ENCODE measurements around the gene NDST1. TPM values are rescaled to one million over a fixed set of nuclear protein-coding genes. Genes with fewer than 3 reads are reported as not detected.

The NDST1 gene
- total RNA-seq, 2 experiments from 2014 or later = 7.1 to 7.3 TPM

GRCh38 chr5:150535611-150536010 is 27.7 kb downstream of the NDST1 start:
- no peaks in the 10 kb centered on the region for H3K27me3 Mint-ChIP-seq
- no peak for DNase-seq
- no peak overlapping the region for H3K27ac Mint-ChIP-seq
- H3K4me3 Mint-ChIP-seq = no peak overlapping the region
- no peaks in the 10 kb centered on the region for H3K4me1 Mint-ChIP-seq
- peaks cover 4% of the 10 kb centered on the region for H3K36me3 Mint-ChIP-seq
- H3K9me3 Mint-ChIP-seq = peaks cover 2% of the 10 kb centered on the region

- no peak for DNase-seq
- H3K4me3 Mint-ChIP-seq = no peak overlapping the region
- no peak overlapping the region for H3K27ac Mint-ChIP-seq
- peaks cover 2% of the 10 kb centered on the region for H3K9me3 Mint-ChIP-seq
- H3K4me1 Mint-ChIP-seq = no peaks in the 10 kb centered on the region
- no peaks in the 10 kb centered on the region for H3K27me3 Mint-ChIP-seq
- peaks cover 4% of the 10 kb centered on the region for H3K36me3 Mint-ChIP-seq
Observed at GRCh38 chr5:150538007-150538917, 30.3 kb downstream of the NDST1 start.

- no peak overlapping the region for H3K4me3 Mint-ChIP-seq
- H3K27ac Mint-ChIP-seq = no peak overlapping the region
- DNase-seq = no peak
- no peaks in the 10 kb centered on the region for H3K4me1 Mint-ChIP-seq
- H3K27me3 Mint-ChIP-seq = no peaks in the 10 kb centered on the region
- peaks cover 2% of the 10 kb centered on the region for H3K9me3 Mint-ChIP-seq
- H3K36me3 Mint-ChIP-seq = peaks cover 4% of the 10 kb centered on the region
Observed at GRCh38 chr5:150539206-150539605, 31.3 kb downstream of the NDST1 start.

- Mint-ChIP-seq H3K4me3 (no peak overlapping the region), H3K27me3 (no peaks in the 10 kb centered on the region), H3K36me3 (peaks cover 4% of the 10 kb centered on the region), H3K4me1 (no peaks in the 10 kb centered on the region), H3K9me3 (peaks cover 2% of the 10 kb centered on the region), H3K27ac (no peak overlapping the region)
- no peak for DNase-seq
Observed at GRCh38 chr5:150540042-150540441, 32.1 kb downstream of the NDST1 start.

GRCh38 chr5:150540615-150541396 is 32.9 kb downstream of the NDST1 start:
- Mint-ChIP-seq H3K27ac (no peak overlapping the region), H3K9me3 (peaks cover 2% of the 10 kb centered on the region), H3K4me3 (no peak overlapping the region), H3K27me3 (no peaks in the 10 kb centered on the region), H3K36me3 (peaks cover 6% of the 10 kb centered on the region), H3K4me1 (no peaks in the 10 kb centered on the region)
- DNase-seq = no peak

- Mint-ChIP-seq H3K4me1 (no peaks in the 10 kb centered on the region), H3K27ac (no peak overlapping the region), H3K27me3 (no peaks in the 10 kb centered on the region), H3K36me3 (peaks cover 6% of the 10 kb centered on the region), H3K4me3 (no peak overlapping the region), H3K9me3 (peaks cover 2% of the 10 kb centered on the region)
- DNase-seq = no peak
Observed at GRCh38 chr5:150541397-150541675, 33.4 kb downstream of the NDST1 start.

- no peak for DNase-seq
- Mint-ChIP-seq H3K4me1 (no peaks in the 10 kb centered on the region), H3K27me3 (no peaks in the 10 kb centered on the region), H3K9me3 (peaks cover 2% of the 10 kb centered on the region), H3K4me3 (no peak overlapping the region), H3K27ac (no peak overlapping the region), H3K36me3 (peaks cover 6% of the 10 kb centered on the region)
Observed at GRCh38 chr5:150541895-150542294, 34.0 kb downstream of the NDST1 start.

- Mint-ChIP-seq H3K36me3 (peaks cover 2% of the 10 kb centered on the region), H3K4me3 (no peak overlapping the region), H3K9me3 (no peaks in the 10 kb centered on the region), H3K27me3 (no peaks in the 10 kb centered on the region), H3K27ac (no peak overlapping the region), H3K4me1 (no peaks in the 10 kb centered on the region)
- no peak for DNase-seq
Observed at GRCh38 chr5:150542933-150543445, 35.1 kb downstream of the NDST1 start.

GRCh38 chr5:150544611-150545219 is 36.8 kb downstream of the NDST1 start:
- no peak overlapping the region for H3K27ac Mint-ChIP-seq
- no peaks in the 10 kb centered on the region for H3K4me1 Mint-ChIP-seq
- peaks cover 2% of the 10 kb centered on the region for H3K36me3 Mint-ChIP-seq
- no peaks in the 10 kb centered on the region for H3K9me3 Mint-ChIP-seq
- H3K4me3 Mint-ChIP-seq = no peak overlapping the region
- DNase-seq = peak; percentile 74
- no peaks in the 10 kb centered on the region for H3K27me3 Mint-ChIP-seq

- H3K36me3 Mint-ChIP-seq = peaks cover 2% of the 10 kb centered on the region
- H3K27ac Mint-ChIP-seq = no peak overlapping the region
- no peaks in the 10 kb centered on the region for H3K9me3 Mint-ChIP-seq
- no peak for DNase-seq
- no peak overlapping the region for H3K4me3 Mint-ChIP-seq
- no peaks in the 10 kb centered on the region for H3K4me1 Mint-ChIP-seq
- no peaks in the 10 kb centered on the region for H3K27me3 Mint-ChIP-seq
Observed at GRCh38 chr5:150545246-150545645, 37.3 kb downstream of the NDST1 start.

- no peak overlapping the region for H3K4me3 Mint-ChIP-seq
- H3K27me3 Mint-ChIP-seq = no peaks in the 10 kb centered on the region
- H3K4me1 Mint-ChIP-seq = no peaks in the 10 kb centered on the region
- no peak for DNase-seq
- H3K27ac Mint-ChIP-seq = no peak overlapping the region
- H3K9me3 Mint-ChIP-seq = no peaks in the 10 kb centered on the region
- H3K36me3 Mint-ChIP-seq = peaks cover 2% of the 10 kb centered on the region
Observed at GRCh38 chr5:150548123-150548522, 40.2 kb downstream of the NDST1 start.

- H3K27ac Mint-ChIP-seq = no peak overlapping the region
- H3K9me3 Mint-ChIP-seq = no peaks in the 10 kb centered on the region
- DNase-seq = no peak
- H3K27me3 Mint-ChIP-seq = no peaks in the 10 kb centered on the region
- no peaks in the 10 kb centered on the region for H3K4me1 Mint-ChIP-seq
- H3K4me3 Mint-ChIP-seq = no peak overlapping the region
- H3K36me3 Mint-ChIP-seq = peaks cover 2% of the 10 kb centered on the region
Observed at GRCh38 chr5:150549735-150550134, 41.8 kb downstream of the NDST1 start.

GRCh38 chr5:150550286-150550685 is 42.4 kb downstream of the NDST1 start:
- H3K27ac Mint-ChIP-seq = no peak overlapping the region
- no peaks in the 10 kb centered on the region for H3K27me3 Mint-ChIP-seq
- no peaks in the 10 kb centered on the region for H3K9me3 Mint-ChIP-seq
- DNase-seq = no peak
- no peak overlapping the region for H3K4me3 Mint-ChIP-seq
- H3K36me3 Mint-ChIP-seq = peaks cover 2% of the 10 kb centered on the region
- H3K4me1 Mint-ChIP-seq = no peaks in the 10 kb centered on the region

- DNase-seq = no peak
- Mint-ChIP-seq H3K4me1 (no peaks in the 10 kb centered on the region), H3K27me3 (no peaks in the 10 kb centered on the region), H3K27ac (no peak overlapping the region), H3K9me3 (no peaks in the 10 kb centered on the region), H3K36me3 (no peaks in the 10 kb centered on the region), H3K4me3 (no peak overlapping the region)
Observed at GRCh38 chr5:150551066-150551465, 43.1 kb downstream of the NDST1 start.

- no peaks in the 10 kb centered on the region for H3K27me3 Mint-ChIP-seq
- DNase-seq = no peak
- H3K4me1 Mint-ChIP-seq = no peaks in the 10 kb centered on the region
- no peak overlapping the region for H3K27ac Mint-ChIP-seq
- H3K36me3 Mint-ChIP-seq = no peaks in the 10 kb centered on the region
- no peak overlapping the region for H3K4me3 Mint-ChIP-seq
- H3K9me3 Mint-ChIP-seq = no peaks in the 10 kb centered on the region
Observed at GRCh38 chr5:150553402-150553801, 45.5 kb downstream of the NDST1 start.

Measured in activated naive CD8-positive, alpha-beta T cell treated with anti-CD3 and anti-CD28 coated beads for 36 hours (primary cell).